Neural crest cell (in vitro differentiated cells): ENCODE results near the gene DENND4B. TPM values are rescaled to one million over a fixed set of nuclear protein-coding genes. Genes with fewer than 3 reads are reported as not detected.

ENCODE experiments used
- DNase-seq: peaks from one replicate; pipeline ENCODE4 v3.0.0; 2021; ENCODE audit warnings: low read depth, mixed read lengths, low spot score
- H3K27ac Mint-ChIP-seq: one replicate; pipeline ENCODE4 v1.8.0; 2021; ENCODE audit warnings: mild to moderate bottlenecking, mixed read lengths; ENCODE audit not compliant: unreplicated experiment
- H3K27me3 Mint-ChIP-seq: 2 replicates; pipeline ENCODE4 v1.8.0; 2021; ENCODE audit warnings: low read depth, mild to moderate bottlenecking, mixed read lengths
- H3K36me3 Mint-ChIP-seq: 2 replicates; pipeline ENCODE4 v1.8.0; 2021; ENCODE audit warnings: low read depth, mild to moderate bottlenecking, mixed read lengths
- H3K4me1 Mint-ChIP-seq: 2 replicates; pipeline ENCODE4 v1.8.0; 2021; ENCODE audit warnings: mixed read lengths
- H3K4me3 Mint-ChIP-seq: one replicate; pipeline ENCODE4 v1.8.0; 2021; ENCODE audit warnings: mild to moderate bottlenecking, mixed read lengths
- H3K9me3 Mint-ChIP-seq: 2 replicates; pipeline ENCODE4 v1.8.0; 2021; ENCODE audit warnings: mixed read lengths
- total RNA-seq: library from RNA; stranded (reverse); gene quantifications from 2 replicates; pipeline ENCODE4 v1.2.1, GENCODE V29; 2021
- TF ChIP-seq, protein P1 (sequence below): fragments of 200-600 bp; sonication (generic); conservative IDR thresholded peaks from 2 replicates; pipeline ENCODE4 v1.5.0; 2021; ENCODE audit warnings: antibody characterized with exemption, mild to moderate bottlenecking

Gene DENND4B
- total RNA-seq, 1 donor from 2014 or later, result 75.2 TPM

DNA sequence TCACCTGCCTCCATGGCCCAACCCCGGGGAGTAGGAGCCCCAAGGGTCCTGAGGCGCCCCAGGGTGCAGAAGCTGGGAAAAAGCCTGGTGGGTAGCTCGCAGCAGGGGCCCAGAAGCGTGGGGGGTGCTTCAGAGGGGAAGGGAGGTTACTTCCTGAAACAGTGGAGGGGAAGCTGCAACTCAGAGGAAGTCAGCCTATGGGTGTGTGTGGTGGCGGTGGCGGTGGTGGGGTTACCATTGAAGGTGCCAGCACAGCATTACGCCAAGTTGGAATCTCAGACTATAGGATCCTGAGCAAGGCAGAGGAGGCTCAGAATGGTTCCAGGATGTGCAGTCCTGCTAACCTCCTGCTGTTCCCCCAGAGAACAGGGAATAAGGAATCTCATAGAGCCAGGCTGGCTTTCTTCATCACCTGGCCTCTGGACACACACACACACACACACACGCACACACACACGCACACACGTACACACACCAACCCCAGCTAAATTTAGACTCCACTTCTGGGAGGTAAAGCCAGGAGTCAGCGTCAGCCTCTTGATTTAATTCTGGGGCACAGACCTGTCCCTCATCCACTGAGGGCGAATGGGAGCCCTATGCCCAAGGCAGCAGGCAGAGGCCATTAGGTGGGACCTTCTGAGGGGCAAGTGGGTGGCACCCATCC, 1.3 kb downstream of the DENND4B start:
- Mint-ChIP-seq H3K4me1 (peaks cover 17% of the 10 kb centered on the region), H3K4me3 (peak overlapping the region; percentile 90), H3K9me3 (no peaks in the 10 kb centered on the region), H3K36me3 (peaks cover 3% of the 10 kb centered on the region), H3K27me3 (no peaks in the 10 kb centered on the region), H3K27ac (peak overlapping the region; percentile 35)
- TF ChIP-seq, protein P1, sequence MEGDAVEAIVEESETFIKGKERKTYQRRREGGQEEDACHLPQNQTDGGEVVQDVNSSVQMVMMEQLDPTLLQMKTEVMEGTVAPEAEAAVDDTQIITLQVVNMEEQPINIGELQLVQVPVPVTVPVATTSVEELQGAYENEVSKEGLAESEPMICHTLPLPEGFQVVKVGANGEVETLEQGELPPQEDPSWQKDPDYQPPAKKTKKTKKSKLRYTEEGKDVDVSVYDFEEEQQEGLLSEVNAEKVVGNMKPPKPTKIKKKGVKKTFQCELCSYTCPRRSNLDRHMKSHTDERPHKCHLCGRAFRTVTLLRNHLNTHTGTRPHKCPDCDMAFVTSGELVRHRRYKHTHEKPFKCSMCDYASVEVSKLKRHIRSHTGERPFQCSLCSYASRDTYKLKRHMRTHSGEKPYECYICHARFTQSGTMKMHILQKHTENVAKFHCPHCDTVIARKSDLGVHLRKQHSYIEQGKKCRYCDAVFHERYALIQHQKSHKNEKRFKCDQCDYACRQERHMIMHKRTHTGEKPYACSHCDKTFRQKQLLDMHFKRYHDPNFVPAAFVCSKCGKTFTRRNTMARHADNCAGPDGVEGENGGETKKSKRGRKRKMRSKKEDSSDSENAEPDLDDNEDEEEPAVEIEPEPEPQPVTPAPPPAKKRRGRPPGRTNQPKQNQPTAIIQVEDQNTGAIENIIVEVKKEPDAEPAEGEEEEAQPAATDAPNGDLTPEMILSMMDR, result no peak
- DNase-seq, result no peak

DNA sequence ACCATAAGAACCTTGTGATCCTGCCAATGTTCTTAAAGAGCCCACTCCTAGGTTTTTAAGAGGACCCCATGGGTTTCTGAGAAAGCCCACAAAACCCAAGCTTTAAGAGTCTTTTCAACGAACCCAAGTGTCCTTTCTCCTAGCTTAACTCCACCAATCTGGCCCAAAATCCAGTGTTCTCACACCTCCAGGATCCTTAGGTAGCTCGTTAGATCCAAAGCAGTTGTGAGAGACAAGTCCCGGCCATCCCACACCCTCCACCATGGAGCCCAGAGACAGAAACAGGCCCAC, 1.7 kb downstream of the DENND4B start:
- TF ChIP-seq, protein P1, result no peak
- Mint-ChIP-seq H3K36me3 (peaks cover 3% of the 10 kb centered on the region), H3K4me1 (peaks cover 17% of the 10 kb centered on the region), H3K27me3 (no peaks in the 10 kb centered on the region), H3K9me3 (no peaks in the 10 kb centered on the region), H3K27ac (no peak overlapping the region), H3K4me3 (peak overlapping the region; percentile 90)
- DNase-seq, result no peak

DNA sequence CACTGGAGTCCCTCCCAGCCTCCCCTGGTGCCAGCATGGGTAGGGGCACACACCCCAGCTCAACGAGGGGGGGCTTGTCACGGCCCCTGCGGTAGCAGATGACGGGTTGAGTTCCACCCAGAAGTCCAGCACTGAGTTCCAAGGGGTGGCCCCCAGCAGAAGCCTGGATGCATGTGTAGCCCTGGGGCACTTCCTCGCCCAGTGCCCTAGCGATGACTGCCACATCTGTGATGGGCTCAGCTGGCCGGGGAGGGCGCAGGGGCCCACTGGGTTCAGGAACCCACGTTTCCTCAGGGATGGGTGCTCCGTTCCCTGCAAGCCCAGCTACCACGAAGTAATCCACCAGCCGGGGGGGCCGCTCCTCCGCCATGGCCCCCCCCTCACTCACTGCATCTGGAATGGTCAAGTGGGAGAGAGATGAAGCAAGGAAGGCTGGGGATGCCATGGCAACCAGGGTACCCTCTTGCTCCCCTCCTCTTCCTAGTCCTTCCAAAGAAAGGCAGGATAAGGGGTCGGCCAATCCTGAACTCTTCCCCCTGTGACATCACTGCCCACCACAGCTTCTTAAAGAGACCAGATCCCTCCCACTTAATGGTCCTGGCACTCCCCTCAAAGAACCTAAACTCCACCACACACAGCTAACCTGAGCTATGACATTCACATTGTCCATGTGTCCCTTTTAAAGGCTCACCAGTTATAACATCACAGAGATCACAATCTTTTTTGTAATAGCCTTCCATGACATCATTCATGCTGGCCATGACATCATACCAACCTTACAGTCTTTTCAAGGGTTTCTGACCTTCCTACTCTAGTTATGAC, 2.3 kb downstream of the DENND4B start:
- no peaks in the 10 kb centered on the region for H3K9me3 Mint-ChIP-seq
- H3K27me3 Mint-ChIP-seq, result no peaks in the 10 kb centered on the region
- no peak overlapping the region for H3K27ac Mint-ChIP-seq
- peak overlapping the region; percentile 90 for H3K4me3 Mint-ChIP-seq
- no peak for DNase-seq
- peaks cover 3% of the 10 kb centered on the region for H3K36me3 Mint-ChIP-seq
- TF ChIP-seq, protein P1, result no peak
- peaks cover 17% of the 10 kb centered on the region for H3K4me1 Mint-ChIP-seq

DNA sequence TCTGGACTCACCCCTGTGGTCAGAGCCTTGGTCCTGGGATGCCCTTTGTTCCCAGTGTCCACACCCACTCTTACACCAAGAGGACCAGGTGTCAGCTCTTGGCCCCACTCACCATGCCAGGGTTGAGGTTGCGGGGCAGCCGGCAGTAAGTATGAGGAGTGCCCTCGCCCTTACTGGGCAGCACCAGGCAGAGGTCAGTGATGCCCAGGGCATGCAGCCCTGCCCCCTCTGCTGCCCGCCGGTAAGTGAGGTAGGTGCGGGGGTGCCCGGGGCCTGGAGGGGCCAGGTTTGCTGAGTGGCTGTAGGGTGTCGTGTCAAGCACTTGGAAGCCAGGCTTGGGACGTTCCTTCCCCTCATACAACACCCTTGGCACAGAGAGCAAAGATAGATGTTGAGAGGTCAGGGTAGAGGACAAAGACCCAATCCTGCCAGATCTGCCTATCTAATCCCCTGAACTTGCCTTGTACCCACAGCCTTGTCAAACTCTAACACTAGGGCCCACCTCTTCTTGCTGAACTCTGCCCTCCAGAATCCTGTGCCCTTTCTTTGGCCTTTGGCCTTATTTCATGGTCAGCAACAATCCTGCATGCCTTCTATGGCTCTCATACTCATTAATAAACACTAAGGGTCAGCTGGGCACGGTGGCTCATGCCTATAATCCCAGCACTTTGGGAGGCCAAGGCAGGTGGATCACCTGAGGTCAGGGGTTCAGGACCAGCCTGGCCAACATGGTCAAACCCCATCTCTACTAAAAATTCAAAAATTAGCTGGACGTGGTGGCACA, 3.6 kb downstream of the DENND4B start:
- DNase-seq, result no peak
- Mint-ChIP-seq H3K9me3 (no peaks in the 10 kb centered on the region), H3K36me3 (peaks cover 3% of the 10 kb centered on the region), H3K27ac (no peak overlapping the region), H3K4me3 (peak overlapping the region; percentile 53), H3K4me1 (peaks cover 17% of the 10 kb centered on the region), H3K27me3 (no peaks in the 10 kb centered on the region)
- TF ChIP-seq, protein P1, result no peak

DNA sequence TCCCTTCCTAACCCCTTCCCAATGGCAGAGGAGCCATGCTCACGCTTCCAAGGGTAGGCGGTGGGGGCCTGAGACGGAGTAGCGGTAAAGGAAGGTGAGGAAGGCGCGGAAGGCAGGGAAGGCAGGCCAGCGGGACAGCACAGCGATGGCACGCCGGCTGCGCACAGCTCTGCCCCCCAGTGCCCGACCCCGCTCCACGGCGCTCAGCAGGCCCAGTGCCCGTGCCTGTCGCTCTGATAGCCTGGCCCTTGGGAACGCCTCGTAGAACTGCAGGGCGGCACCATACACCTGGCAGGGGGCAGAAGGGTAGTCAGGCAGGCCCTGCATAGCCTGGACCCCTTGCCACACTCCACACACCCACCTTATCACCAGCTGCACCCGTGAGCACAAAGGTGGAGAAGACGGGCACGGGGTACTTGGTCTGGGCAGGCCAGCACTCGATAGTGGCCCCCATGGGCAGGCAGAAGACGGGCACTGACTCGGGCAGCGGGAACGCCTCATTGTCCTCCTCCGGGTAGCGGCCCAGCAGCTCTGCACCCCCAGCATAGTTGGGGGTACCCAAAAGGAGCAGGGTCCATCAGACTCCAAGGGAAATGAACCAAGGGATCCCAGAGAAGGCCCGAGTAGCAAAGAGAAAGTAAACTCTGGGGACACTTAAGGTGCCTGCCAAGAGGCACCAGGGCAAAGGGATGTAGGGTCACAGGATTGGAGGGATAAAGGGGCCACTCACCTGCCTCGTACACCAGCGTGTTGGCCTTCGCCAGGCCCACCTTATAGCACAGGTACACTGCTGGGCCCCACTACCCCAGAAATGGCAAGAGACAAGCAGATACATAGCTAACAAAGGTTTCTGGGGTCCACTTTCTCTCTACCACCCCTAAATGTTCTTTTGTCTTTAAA, 4.4 kb downstream of the DENND4B start:
- H3K36me3 Mint-ChIP-seq, result peaks cover 3% of the 10 kb centered on the region

More for the DNA sequence above, 4.4 kb downstream of the DENND4B start:
- Mint-ChIP-seq H3K4me1 (peaks cover 17% of the 10 kb centered on the region), H3K27me3 (no peaks in the 10 kb centered on the region), H3K9me3 (no peaks in the 10 kb centered on the region), H3K4me3 (peak overlapping the region; percentile 38), H3K27ac (peak overlapping the region; percentile 12)
- TF ChIP-seq, protein P1, result no peak
- DNase-seq, result no peak
